Body of pancreas (tissue), 4 donors: ENCODE measurements around the gene EXOC2. TPM values are rescaled to one million over a fixed set of nuclear protein-coding genes. Genes with fewer than 3 reads are reported as not detected.

ENCODE experiments used
- ATAC-seq: fragments of 150-250 bp; one replicate; pipeline ENCODE4 v1.9.1; 2016
- DNase-seq, 4 donors: peaks; one replicate each; pipeline ENCODE4 v3.0.0-alpha.2; 2019
- H3K27ac ChIP-seq, 4 donors: fragments of 200-600 bp; sonication (generic); 1 replicate in 3 of 4; 2 replicates in 1 of 4; pipeline versions ENCODE4 v1.5.1 to v1.6.1; 2016 to 2019; ENCODE audit warnings: mild to moderate bottlenecking in 1 of 4, mixed read lengths in 1 of 4, moderate library complexity in 1 of 4
- H3K27me3 ChIP-seq, 2 donors: fragments of 200-600 bp; sonication (generic); one replicate each; pipeline ENCODE4 v1.6.0; 2016; ENCODE audit warnings: mild to moderate bottlenecking in 1 of 2
- H3K36me3 ChIP-seq, 2 donors: fragments of 200-600 bp; sonication (generic); replicated peaks in 1 of 2; 2 replicates each; pipeline ENCODE4 v1.5.1; 2016; ENCODE audit warnings: low read depth in 2 of 2; ENCODE audit not compliant: insufficient read depth in 1 of 2
- H3K4me1 ChIP-seq: fragments of 200-600 bp; sonication (generic); one replicate; pipeline ENCODE4 v1.6.0; 2016
- H3K4me3 ChIP-seq, 2 donors: fragments of 200-600 bp; sonication (generic); 1 replicate in 1 of 2; 2 replicates in 1 of 2; pipeline ENCODE4 v1.5.1; 2016 to 2019
- H3K9me3 ChIP-seq, 3 donors: fragments of 200-600 bp; sonication (generic); 1 replicate in 2 of 3; 2 replicates in 1 of 3; pipeline ENCODE4 v1.5.1; 2016
- POLR2A ChIP-seq, 3 donors: fragments of 450-650 bp; IDR thresholded peaks; one replicate each; pipeline ENCODE4 v1.6.1; 2016; ENCODE audit warnings: antibody characterized with exemption in 3 of 3, mild to moderate bottlenecking in 2 of 3
- WGBS, 2 donors: methylation state at CpG; one replicate each; pipeline ENCODE4 v1.1.5; 2017; 5-methylcytosine and 5-hydroxymethylcytosine counted together
- intact Hi-C: fragments of 100-400 bp; cut with DNase I; formaldehyde crosslinking; loops from one replicate; pipeline ENCODE4 v1.15.1; 2023
- total RNA-seq, 2 donors: library from RNA; depleted of rRNA; stranded (reverse); fragments of >200 nt; gene quantifications; one replicate each; pipeline ENCODE4 v1.1.0, GENCODE V29; 2016
- TF ChIP-seq, protein P1 (sequence below), 7 experiments: fragments of 450-650 bp in 4 of 7; fragments of 200-600 bp in 3 of 7; sonication (generic) in 3 of 7; IDR thresholded peaks; one replicate each; pipeline ENCODE4 v1.5.1; 2016 to 2019; ENCODE audit warnings: antibody characterized with exemption in 7 of 7

Gene EXOC2
- total RNA-seq, 2 donors from 2014 or later, result 10.5 to 10.6 TPM

GRCh38 chr6:579339-579738 lies 113.6 kb downstream of the EXOC2 start:
- no peak for ATAC-seq
- Histone ChIP-seq H3K36me3 (no peaks in the 10 kb centered on the region), H3K4me3 (no peak overlapping the region), H3K9me3 (no peaks in the 10 kb centered on the region), H3K27me3 (no peaks in the 10 kb centered on the region), H3K27ac (no peak overlapping the region), H3K4me1 (no peaks in the 10 kb centered on the region)
- TF ChIP-seq, protein P1, sequence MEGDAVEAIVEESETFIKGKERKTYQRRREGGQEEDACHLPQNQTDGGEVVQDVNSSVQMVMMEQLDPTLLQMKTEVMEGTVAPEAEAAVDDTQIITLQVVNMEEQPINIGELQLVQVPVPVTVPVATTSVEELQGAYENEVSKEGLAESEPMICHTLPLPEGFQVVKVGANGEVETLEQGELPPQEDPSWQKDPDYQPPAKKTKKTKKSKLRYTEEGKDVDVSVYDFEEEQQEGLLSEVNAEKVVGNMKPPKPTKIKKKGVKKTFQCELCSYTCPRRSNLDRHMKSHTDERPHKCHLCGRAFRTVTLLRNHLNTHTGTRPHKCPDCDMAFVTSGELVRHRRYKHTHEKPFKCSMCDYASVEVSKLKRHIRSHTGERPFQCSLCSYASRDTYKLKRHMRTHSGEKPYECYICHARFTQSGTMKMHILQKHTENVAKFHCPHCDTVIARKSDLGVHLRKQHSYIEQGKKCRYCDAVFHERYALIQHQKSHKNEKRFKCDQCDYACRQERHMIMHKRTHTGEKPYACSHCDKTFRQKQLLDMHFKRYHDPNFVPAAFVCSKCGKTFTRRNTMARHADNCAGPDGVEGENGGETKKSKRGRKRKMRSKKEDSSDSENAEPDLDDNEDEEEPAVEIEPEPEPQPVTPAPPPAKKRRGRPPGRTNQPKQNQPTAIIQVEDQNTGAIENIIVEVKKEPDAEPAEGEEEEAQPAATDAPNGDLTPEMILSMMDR (IDR thresholded peaks at IDR 0.05), result no peak
- no peak for TF ChIP-seq POLR2A (IDR thresholded peaks at IDR 0.05)
- 91 to 94% methylated on average over 5 of the region's 5 CpGs for WGBS, 2 donors
- intact Hi-C loops, result no loop called here
- no peak for DNase-seq

DNA sequence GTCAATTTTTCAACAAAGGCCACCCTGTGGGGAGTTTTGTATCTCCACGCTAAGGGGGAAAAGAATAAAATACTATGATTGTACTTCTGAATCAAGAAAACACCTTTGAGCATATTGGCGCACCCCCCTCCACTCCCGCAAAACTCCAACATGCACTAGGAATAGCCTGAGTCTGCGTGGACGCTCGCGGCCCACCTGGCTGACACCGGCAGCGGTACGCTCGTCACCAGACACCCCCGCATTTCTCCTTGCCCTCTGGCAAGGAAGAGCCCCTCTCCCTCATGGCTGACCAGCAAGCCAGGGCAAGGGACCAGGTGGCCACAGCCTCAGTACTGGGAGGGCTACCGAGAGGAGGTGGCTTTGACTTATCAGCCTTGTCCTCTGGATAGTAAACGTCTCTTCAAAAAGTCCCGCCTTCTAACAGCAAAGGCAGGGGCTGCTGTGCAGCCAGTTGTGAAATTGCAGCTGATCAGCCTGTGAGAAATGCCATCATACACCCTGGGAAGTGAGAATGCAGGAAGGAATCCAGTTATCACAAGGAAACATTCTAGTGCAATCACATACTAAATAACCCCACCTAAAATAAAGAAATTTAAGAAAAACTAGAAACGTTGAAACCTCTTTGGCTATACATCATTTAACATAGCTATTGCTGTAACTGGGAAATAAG lies 120.2 kb downstream of the EXOC2 start:
- 84 to 92% methylated on average over 16 of the region's 16 CpGs for WGBS, 2 donors
- H3K27ac ChIP-seq, result no peak overlapping the region
- peaks cover 0 to 2% of the 10 kb centered on the region in 2 donors for H3K36me3 ChIP-seq
- DNase-seq, result no peak
- TF ChIP-seq POLR2A (IDR thresholded peaks at IDR 0.05), result no peak
- TF ChIP-seq, protein P1 (IDR thresholded peaks at IDR 0.05), result no peak
- no peaks in the 10 kb centered on the region for H3K9me3 ChIP-seq
- H3K27me3 ChIP-seq, result no peaks in the 10 kb centered on the region
- no peaks in the 10 kb centered on the region for H3K4me1 ChIP-seq
- H3K4me3 ChIP-seq, result no peak overlapping the region
- intact Hi-C loops, result no loop called here
- ATAC-seq, result no peak

GRCh38 chr6:571892-572291 lies 121.0 kb downstream of the EXOC2 start:
- H3K27me3 ChIP-seq, result no peaks in the 10 kb centered on the region
- no peak overlapping the region for H3K4me3 ChIP-seq
- DNase-seq, result no peak
- WGBS, 2 donors, result 96 to 97% methylated on average over 6 of the region's 6 CpGs
- no peaks in the 10 kb centered on the region for H3K9me3 ChIP-seq
- TF ChIP-seq POLR2A (IDR thresholded peaks at IDR 0.05), result no peak
- TF ChIP-seq, protein P1 (IDR thresholded peaks at IDR 0.05), result no peak
- no peak overlapping the region for H3K27ac ChIP-seq
- H3K36me3 ChIP-seq, result peaks cover 0 to 2% of the 10 kb centered on the region in 2 donors
- no peak for ATAC-seq
- no peaks in the 10 kb centered on the region for H3K4me1 ChIP-seq
- intact Hi-C loops, result no loop called here

GRCh38 chr6:570825-571224 lies 122.1 kb downstream of the EXOC2 start:
- H3K36me3 ChIP-seq, result peaks cover 0 to 2% of the 10 kb centered on the region in 2 donors
- ATAC-seq, result no peak
- H3K27me3 ChIP-seq, result no peaks in the 10 kb centered on the region
- intact Hi-C loops, result no loop called here
- WGBS, 2 donors, result 84 to 90% methylated on average over 5 of the region's 5 CpGs
- DNase-seq, result no peak
- H3K9me3 ChIP-seq, result no peaks in the 10 kb centered on the region
- H3K4me1 ChIP-seq, result no peaks in the 10 kb centered on the region
- no peak overlapping the region for H3K4me3 ChIP-seq
- no peak for TF ChIP-seq POLR2A (IDR thresholded peaks at IDR 0.05)
- TF ChIP-seq, protein P1 (IDR thresholded peaks at IDR 0.05), result no peak
- H3K27ac ChIP-seq, result no peak overlapping the region

GRCh38 chr6:568954-569523 lies 123.9 kb downstream of the EXOC2 start:
- H3K36me3 ChIP-seq, result peaks cover 0 to 3% of the 10 kb centered on the region in 2 donors
- intact Hi-C loops, result no loop called here
- TF ChIP-seq, protein P1 (IDR thresholded peaks at IDR 0.05), result no peak
- no peak for TF ChIP-seq POLR2A (IDR thresholded peaks at IDR 0.05)

More at GRCh38 chr6:568954-569523, 123.9 kb downstream of the EXOC2 start:
- H3K9me3 ChIP-seq, result no peaks in the 10 kb centered on the region
- WGBS, 2 donors, result 89 to 90% methylated on average over 6 of the region's 6 CpGs
- DNase-seq, result no peak
- H3K27ac ChIP-seq, result no peak overlapping the region
- H3K4me1 ChIP-seq, result no peaks in the 10 kb centered on the region
- H3K4me3 ChIP-seq, result no peak overlapping the region
- ATAC-seq, result no peak
- H3K27me3 ChIP-seq, result no peaks in the 10 kb centered on the region
